ENCODE data around the gene FAM162A. TPM values are rescaled to one million over a fixed set of nuclear protein-coding genes. Genes with fewer than 3 reads are reported as not detected.

The FAM162A gene
- total RNA-seq, 1 experiment from 2014 or later, result 83.9 TPM

- POLR2A ChIA-PET, result no interaction called here
Measured at GRCh38 chr3:122357828-122358702, 25.9 kb upstream of the FAM162A start.

More at GRCh38 chr3:122357828-122358702, 25.9 kb upstream of the FAM162A start:
- no peaks in the 10 kb centered on the region for H3K27me3 Mint-ChIP-seq (ENCODE audit: low read depth)
- no peaks in the 10 kb centered on the region for H3K9me3 Mint-ChIP-seq
- no peak for DNase-seq (ENCODE audit: low spot score)
- peaks cover under 1% of the 10 kb centered on the region for H3K4me1 Mint-ChIP-seq
- CTCF ChIA-PET, result interaction anchor here (0.5 to 3.2 kb wide), 4 partner anchors 26 to 256 kb away, joined by 3 to 13 read pairs (median 8); partner anchors contain the start of gene FAM162A
- no peak for ATAC-seq
- no peak overlapping the region for H3K4me3 Mint-ChIP-seq
- TF ChIP-seq ZNF416 (CRISPR knock-in tag; IDR thresholded peaks at IDR 0.05) (no peak), ZNF425 (CRISPR knock-in tag; conservative IDR thresholded peaks at IDR 0.05) (no peak), ZNF512 (CRISPR knock-in tag; IDR thresholded peaks at IDR 0.05; ENCODE audit: borderline replicate concordance) (no peak), MLX (CRISPR knock-in tag; IDR thresholded peaks at IDR 0.05) (no peak), PREB (CRISPR knock-in tag; IDR thresholded peaks at IDR 0.05; ENCODE audit: borderline replicate concordance) (no peak), NR1H2 (CRISPR knock-in tag; IDR thresholded peaks at IDR 0.05) (no peak), RORB (CRISPR knock-in tag; IDR thresholded peaks at IDR 0.05) (no peak), SMAD4 (CRISPR knock-in tag; IDR thresholded peaks at IDR 0.05) (no peak), USF2 (CRISPR knock-in tag; IDR thresholded peaks at IDR 0.05) (no peak), ARID4B (CRISPR knock-in tag; IDR thresholded peaks at IDR 0.05; ENCODE audit: borderline replicate concordance) (no peak), ZNF281 (CRISPR knock-in tag; IDR thresholded peaks at IDR 0.05) (no peak), TP53 (CRISPR knock-in tag; IDR thresholded peaks at IDR 0.05) (no peak), CREB1 (CRISPR knock-in tag; IDR thresholded peaks at IDR 0.05) (no peak), MYBL2 (CRISPR knock-in tag; IDR thresholded peaks at IDR 0.05) (no peak)
- peaks cover 18% of the 10 kb centered on the region for H3K36me3 Mint-ChIP-seq
- no peak overlapping the region for H3K27ac Mint-ChIP-seq

Data from WTC11 (cell line).